Thyroid gland (tissue), 4 donors: ENCODE results near the gene FSD1L.

Experiments
- CTCF ChIP-seq, 6 experiments: fragments of 200-600 bp in 3 of 6; fragments of 450-650 bp in 3 of 6; sonication (generic) in 3 of 6; IDR thresholded peaks; one replicate each; pipeline ENCODE4 v1.5.1; 2016 to 2019; ENCODE audit warnings: antibody characterized with exemption in 6 of 6, mild to moderate bottlenecking in 2 of 6, inconsistent platforms in 1 of 6, moderate library complexity in 1 of 6
- POLR2A ChIP-seq, 2 donors: fragments of 450-650 bp; IDR thresholded peaks; one replicate each; pipeline ENCODE4 v1.6.1; 2017; ENCODE audit warnings: antibody characterized with exemption in 2 of 2, mild to moderate bottlenecking in 2 of 2, moderate library complexity in 1 of 2

GRCh38 chr9:105515811-105516413 is 68.1 kb downstream of the FSD1L start:
- no peak for TF ChIP-seq CTCF (IDR thresholded peaks at IDR 0.05)
- TF ChIP-seq POLR2A (IDR thresholded peaks at IDR 0.05): no peak
